NOMO-1 treated with dmso at 0.1 percent for 144 hours (cell line): ENCODE results near the gene TSSC4.

Source experiments
- DNase-seq: peaks from one replicate; lab custom pipeline; 2025; ENCODE audit not compliant: unreplicated experiment; lab: John Stamatoyannopoulos, UW

The TSSC4 gene

GRCh38 chr11:2385156-2386151 is 15.1 kb upstream of the TSSC4 start:
- no peak for DNase-seq

GRCh38 chr11:2386591-2386990 is 14.0 kb upstream of the TSSC4 start:
- DNase-seq = no peak

DNA sequence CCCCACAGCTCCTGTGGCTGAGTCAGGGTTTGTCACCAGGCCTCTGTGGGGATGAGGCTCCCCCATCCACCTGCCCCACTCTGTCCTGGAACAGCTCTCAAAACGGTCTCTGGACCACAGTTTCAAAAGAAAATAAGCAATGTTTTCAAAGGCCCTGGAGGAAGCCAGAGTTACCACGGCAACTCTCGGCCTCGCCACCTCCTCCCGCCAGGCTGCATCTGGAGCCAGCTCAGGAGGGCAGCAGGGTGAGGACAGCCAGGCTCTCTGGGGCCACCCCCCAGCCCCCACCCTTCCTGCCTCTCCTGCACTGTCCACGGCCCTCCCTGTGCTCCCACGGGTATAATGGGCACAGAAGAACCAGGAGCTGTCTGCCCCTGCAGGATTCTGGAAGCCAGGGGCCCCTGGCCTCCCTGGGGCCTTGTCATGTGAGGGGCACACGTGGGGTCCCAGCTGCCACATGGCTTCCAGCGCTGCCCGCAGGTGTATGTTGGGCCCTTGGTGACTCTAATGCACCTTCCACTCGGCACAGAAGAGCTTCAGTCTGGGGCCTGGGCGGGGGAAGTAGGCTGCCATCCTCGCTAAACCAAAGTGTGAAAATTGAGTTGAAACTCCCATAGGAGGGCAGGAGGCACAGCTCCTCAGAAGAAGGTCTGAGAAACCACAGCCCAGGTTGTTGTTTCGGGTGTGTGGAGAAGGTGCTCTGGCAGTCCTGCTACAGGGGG is 13.1 kb upstream of the TSSC4 start:
- no peak for DNase-seq

- no peak for DNase-seq
Measured at GRCh38 chr11:2388431-2389376, 11.8 kb upstream of the TSSC4 start.

DNA sequence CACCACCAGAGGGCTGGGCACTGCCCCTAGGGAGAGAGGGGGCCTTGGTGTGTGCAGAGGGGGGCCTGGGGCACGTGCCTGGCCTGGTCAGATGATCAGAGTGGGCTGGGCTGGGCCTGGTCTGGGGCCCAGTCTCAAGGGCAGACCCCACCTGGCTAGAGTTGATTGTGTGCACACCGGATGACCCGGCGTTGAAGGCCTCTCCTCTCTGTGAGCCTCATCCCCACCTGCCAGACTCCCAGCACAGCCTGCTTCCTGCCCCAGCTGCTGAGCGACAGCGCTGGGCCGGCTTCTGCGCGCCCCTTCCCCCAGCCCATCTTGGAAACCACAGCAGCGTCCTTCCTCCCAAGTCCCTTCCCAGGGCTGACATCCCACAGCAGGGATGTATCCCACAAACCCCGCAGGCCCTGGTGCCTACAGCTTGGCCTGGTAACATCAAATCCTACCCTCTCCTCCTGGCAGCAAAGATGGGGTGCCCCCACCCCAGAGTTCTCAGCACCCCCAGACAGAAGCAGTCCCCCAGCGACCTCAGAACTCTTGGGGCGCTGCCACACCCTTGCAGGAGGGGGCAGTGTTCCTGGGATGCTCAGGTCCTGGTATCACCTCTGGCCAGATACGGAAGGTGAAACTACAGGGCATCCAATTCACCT is 11.0 kb upstream of the TSSC4 start:
- DNase-seq = no peak

- DNase-seq = no peak
Measured at GRCh38 chr11:2390091-2390724, 10.3 kb upstream of the TSSC4 start.

GRCh38 chr11:2390725-2391151 is 9.8 kb upstream of the TSSC4 start:
- no peak for DNase-seq

GRCh38 chr11:2391181-2391975 is 9.2 kb upstream of the TSSC4 start:
- DNase-seq = no peak

- no peak for DNase-seq
Measured at GRCh38 chr11:2392241-2392959, 8.2 kb upstream of the TSSC4 start.

DNA sequence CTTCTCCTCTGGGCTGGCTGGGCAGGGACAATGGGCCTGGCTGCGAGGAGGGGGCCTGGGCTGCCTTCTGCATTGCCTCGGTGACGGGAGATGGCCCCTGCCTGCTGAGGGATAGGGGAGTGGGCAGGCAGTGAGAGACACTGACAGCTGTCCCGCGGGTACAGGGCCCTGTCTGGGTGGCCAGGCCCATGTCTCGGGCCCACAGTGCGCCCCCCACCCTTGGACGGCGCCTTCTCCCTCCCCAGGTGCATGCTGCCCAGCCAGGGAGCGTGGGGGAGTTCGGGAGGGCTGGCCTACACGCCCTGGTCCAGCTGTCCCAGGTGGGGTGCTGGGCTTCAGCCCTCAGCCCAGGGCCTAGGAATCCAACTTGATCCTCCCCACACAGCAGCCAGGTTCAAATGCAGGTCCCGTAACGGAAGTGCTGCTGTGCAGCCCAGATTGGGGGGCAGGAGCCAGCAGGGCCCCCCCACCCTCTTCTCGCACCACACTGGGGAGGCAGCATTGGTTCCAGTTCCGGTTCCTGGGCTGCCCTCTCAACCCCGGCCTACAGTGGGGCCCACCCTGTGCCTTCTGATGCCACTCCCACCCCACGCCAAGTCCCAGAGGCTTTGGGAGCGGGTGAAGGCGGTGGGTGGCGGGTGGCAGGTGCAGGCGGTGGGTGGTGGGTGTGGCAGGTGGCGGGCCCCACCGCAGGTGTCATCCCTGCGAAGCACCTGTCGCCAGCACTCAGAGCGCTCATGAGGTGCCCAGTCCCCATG is 7.3 kb upstream of the TSSC4 start:
- DNase-seq = no peak

GRCh38 chr11:2393941-2394817 is 6.4 kb upstream of the TSSC4 start:
- DNase-seq = no peak

GRCh38 chr11:2394818-2395105 is 5.8 kb upstream of the TSSC4 start:
- DNase-seq = no peak

DNA sequence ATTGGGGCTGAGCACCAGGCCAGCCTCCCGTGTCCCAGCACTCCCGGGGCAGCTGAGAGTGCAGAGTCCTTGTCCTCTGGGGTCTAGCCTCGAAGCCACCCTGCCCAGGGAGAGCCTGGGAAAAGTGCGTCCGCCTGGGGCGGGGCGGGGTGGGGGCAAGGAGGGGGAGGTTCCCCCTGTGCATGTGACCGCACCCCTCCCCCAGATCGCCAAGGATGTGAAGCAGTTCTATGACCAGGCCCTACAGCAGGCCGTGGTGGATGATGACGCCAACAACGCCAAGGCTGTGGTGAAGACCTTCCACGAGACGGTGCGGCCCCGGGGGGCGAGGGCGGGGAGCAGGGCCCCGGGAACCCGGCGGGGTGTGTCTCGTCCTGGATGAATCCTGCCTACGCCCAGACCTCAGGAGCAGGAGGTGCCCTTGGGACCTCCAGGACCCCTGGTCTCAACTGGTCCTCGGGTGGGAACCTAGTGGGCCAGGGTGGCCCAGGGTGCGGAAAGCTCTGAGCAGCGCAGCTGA is 5.3 kb upstream of the TSSC4 start:
- no peak for DNase-seq

- DNase-seq = no peak
Measured at GRCh38 chr11:2395856-2396255, 4.7 kb upstream of the TSSC4 start.

GRCh38 chr11:2396471-2396870 is 4.1 kb upstream of the TSSC4 start:
- DNase-seq = no peak

DNA sequence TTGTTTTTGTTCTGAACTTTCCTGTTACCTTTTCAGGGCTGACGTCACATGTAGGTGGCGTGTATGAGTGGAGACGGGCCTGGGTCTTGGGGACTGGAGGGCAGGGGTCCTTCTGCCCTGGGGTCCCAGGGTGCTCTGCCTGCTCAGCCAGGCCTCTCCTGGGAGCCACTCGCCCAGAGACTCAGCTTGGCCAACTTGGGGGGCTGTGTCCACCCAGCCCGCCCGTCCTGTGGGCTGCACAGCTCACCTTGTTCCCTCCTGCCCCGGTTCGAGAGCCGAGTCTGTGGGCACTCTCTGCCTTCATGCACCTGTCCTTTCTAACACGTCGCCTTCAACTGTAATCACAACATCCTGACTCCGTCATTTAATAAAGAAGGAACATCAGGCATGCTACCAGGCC is 3.5 kb upstream of the TSSC4 start:
- no peak for DNase-seq
